Stimulated activated naive CD4-positive, alpha-beta T cell (primary cell): ENCODE data around the gene KCNQ1.

ENCODE experiments used
- DNase-seq, 6 experiments: peaks; one replicate each; lab custom pipeline; 2025; lab: John Stamatoyannopoulos, UW

KCNQ1 gene

DNA sequence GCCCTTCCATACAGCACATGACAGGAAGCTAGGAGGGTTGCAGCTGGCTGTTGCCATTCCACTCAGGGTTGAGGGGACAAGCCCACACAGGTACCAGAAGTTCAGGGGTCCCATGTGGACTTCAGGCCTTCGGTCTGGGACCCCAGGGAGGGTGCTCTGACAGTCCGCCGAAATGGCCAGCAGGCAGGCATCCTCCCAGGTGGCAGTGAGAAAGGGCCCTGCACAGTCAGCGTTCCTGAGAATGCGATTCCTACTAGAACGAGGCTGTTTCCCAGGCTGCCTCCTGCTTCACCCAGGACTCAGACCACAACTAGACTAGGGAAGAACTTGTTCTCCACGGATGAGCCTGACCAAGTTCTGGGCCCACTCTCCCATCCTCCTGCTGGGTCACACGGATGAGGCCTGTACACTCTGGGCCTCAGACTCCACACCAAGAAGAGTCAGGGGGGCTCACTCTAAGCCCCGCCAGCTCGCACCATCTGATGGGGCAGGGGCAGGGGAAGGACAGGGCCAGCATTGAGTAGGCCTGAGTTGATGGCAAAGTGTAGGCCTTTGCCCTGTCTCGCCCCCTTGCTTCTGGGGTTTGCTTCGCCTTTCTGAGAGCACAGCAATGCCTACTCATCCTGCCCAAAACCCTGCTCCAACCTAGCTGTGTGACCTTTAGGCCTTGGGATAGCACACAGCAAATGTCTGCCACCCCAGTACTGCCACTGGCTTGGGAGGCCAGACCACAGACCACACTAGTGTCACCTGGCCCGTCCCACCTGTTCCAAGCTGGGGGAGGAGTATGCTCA lies 241.0 kb downstream of the KCNQ1 start:
- no peak for DNase-seq

DNA sequence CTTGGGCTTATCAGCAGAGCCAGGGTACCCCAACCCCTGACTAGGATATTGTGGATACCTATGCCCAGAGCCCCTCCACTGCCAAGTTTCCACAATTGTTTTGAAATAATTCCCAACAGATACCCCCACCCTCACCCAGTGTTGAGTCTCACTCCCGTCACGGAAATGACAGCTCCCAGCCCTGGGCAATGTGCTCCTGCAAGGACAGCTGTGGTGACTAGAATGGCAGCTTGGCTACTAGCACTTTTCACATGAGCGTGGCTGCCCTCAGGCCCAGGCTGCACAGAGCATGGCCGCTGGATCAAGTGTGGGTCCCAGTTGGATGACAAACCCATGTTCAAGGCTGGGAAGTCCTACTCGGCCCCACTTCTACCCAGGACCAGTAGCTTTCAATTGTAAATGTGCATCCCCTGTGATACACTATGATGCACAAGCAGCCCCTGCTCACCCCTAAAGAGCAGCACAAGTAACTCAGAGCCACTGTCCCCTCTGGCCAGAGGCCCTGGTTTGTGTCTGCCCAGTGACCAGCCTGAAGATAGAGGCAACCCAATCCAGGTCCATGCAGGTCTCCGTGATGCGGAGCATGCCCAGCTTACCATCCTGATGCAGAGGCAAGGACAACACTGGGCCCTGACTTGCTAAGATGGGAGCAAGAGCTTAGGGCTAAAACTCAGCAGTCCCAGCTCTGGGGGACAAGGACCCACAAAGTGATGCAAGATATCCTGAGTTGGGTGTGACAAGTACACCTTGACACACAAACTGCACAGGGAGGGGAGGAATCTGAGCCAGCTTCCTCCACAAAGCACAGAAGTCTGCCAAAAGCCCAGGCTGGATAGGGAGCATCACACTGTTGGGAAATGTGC lies 241.8 kb downstream of the KCNQ1 start:
- no peak for DNase-seq

- no peak for DNase-seq
These were observed 242.4 kb downstream of the KCNQ1 start for GRCh38 chr11:2687223-2687530.

GRCh38 chr11:2687782-2688191 lies 243.0 kb downstream of the KCNQ1 start:
- no peak for DNase-seq

DNA sequence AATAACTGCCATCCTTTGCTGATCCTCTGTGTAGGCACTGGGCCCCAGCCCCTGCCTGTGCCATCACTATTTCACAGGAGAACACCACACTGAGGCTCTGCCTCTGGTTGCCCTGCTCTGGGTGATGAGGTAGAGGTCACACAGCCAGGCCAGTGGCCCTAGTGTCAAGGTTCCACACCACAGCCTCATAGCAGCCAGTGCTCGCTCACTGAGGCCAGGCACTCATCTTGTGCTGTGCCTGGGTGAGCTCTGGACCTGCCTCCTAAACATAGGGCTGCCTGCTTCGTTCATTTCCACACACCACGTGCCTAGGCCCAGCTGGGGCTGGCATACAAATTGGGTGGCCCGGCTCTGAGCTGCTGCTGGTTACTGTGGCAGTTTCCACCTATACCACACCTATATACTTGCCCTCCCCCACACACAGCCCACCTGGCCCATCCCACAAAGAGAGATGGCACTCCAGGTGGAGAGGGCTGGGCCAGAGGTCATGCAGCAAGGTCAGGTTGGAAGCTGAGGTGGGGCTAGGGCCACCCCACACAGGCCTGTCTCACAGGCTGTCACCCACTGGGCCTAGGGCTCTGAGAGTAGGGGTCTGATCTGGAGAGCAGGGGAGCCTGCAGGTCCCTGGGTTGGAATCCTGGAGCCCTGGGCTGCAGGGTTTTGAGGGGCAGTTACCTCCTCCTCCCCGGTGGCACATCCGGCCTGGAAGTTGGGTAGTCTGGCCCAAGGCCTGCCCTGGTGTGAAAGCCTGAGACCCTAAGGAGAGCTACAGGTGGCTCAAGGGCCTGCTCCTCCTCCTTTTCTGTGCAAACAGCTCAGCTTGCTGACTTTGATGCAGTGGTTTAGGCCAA lies 243.8 kb downstream of the KCNQ1 start:
- DNase-seq, result no peak

DNA sequence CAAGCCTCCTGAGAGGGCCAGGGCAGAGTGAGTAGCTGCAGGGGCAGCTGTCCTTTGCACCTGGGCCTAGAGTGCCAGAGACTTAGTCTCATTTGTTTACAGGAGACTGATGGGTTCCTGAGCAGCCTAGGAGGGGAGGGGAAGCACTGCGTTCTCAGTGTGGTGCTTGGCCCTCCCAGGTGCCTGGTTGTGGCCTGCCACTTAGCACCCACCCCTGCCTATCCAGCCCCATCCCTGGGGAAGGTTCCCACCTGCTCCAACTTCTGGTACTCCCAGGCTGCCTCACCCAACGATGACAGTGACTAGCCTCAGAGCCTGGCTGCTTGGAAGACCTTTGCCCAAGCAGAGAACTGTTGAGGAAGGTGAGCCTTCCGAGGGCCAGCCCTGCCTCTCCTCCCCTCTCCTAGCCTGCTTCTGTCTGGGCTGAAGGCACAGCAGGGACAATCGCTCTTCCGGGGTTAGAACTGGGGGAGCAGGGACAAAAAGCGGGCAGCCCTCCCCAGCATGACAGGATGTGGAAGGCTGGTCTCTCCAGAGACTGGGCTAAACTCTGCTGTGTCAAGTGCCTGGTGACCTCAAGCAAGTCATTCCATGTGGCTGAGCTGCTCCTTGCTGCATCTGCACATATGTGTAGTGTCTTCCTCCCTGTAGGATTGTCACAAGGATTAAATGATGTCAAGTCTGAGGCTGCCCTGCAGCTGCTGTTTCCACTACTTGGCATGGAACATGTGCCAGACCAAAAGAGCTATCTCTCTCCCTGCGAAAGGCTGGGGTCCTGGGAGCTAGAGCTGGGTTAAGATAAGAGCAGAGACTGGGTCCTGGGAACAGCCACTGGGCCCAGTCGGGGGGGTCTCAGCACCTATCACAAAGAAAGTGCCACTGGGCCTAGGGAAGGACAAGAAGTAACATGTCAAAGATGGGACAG lies 245.1 kb downstream of the KCNQ1 start:
- no peak for DNase-seq

GRCh38 chr11:2690596-2691354 lies 246.0 kb downstream of the KCNQ1 start:
- no peak for DNase-seq

DNA sequence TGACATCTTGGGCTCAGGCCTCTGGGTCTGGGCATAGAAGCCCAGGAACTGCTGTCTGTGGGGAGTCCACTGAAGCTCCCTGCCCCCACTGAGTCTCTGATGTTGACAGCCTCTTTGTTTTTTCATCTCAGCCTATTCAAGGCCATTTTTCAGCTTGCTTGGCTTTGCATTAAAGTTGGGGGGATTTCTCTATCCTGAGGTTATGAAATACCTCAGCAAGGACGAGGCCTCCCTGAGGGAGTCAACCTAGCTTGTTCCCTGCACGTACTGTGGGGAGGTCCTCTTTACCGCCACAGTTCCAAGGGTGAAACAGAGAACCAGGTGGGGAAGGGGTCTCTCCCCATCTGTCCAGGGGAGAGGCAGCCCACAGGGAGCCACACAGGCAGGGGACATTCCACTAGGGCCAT lies 246.6 kb downstream of the KCNQ1 start:
- DNase-seq, result no peak

- no peak for DNase-seq
These were observed 247.4 kb downstream of the KCNQ1 start for GRCh38 chr11:2691991-2692875.

- DNase-seq, result no peak
These were observed 248.8 kb downstream of the KCNQ1 start for GRCh38 chr11:2693271-2694261.

DNA sequence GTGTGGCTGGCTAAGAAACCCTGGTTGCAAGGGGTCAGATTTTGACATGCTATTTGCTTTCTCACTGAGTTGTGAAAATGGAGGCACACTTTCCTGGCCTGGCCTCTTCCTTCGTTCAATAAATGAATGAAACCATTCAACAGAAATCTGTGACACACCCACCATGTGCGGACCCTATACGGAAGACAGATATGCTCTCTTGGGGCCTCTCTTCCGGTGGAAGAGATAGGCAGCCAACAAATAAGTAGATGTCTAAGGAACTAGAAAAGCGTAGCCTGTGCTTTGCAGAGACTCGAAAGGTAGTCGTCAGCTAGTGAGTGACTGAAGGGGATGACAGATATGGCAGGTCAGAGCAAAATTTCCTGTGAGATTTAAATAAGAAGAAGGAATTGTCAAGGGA lies 249.7 kb downstream of the KCNQ1 start:
- no peak for DNase-seq

GRCh38 chr11:2694995-2695939 lies 250.5 kb downstream of the KCNQ1 start:
- DNase-seq, result no peak

- no peak for DNase-seq
These were observed 251.6 kb downstream of the KCNQ1 start for GRCh38 chr11:2696455-2696854.

GRCh38 chr11:2697866-2698265 lies 253.1 kb downstream of the KCNQ1 start:
- DNase-seq, result no peak

DNA sequence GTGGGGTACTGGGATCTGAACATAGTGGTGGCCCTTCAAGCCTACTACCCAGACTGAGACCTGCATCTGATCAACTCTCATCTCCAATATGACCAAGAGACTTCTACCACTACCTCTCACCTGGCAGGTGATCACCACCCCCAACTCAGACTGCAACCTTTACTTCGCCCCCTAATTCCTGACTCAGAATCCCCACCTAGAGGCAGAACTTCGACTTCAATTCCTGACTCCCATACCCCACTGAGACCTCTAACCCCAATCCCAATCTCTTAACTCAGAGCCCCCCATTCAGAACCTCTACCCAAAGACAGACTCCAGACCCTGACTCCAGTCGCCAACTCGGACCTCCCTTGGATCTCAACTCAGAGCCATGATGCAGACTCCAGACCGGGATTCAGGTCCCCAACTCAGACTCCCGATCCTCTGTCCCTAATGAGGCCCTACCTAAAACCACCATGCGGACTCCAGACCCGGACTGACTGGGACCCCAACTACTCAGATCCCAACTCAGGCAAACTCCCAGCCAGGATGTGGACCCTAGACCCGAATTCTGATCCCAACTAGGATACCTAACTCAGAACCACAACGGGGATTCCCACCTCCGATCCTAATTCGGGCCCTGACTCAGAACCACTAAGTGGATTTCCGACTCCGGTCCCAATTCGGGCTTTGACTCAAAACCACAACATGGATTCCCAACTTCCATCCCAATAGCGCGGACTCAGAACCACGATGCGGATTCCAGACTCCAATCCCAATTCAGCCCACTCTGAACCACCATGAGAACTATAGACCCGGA lies 253.8 kb downstream of the KCNQ1 start:
- no peak for DNase-seq

- no peak for DNase-seq
These were observed 254.3 kb downstream of the KCNQ1 start for GRCh38 chr11:2699185-2699530.
